Immature natural killer cell (primary cell): Measurements from ENCODE around the gene PATJ. TPM values are rescaled to one million over a fixed set of nuclear protein-coding genes. Genes with fewer than 3 reads are reported as not detected.

ENCODE experiments used
- DNase-seq, 3 donors: peaks; one replicate each; pipeline ENCODE4 v3.0.0; 2022; ENCODE audit warnings: mixed read lengths in 1 of 3
- H3K27ac Mint-ChIP-seq, 6 donors: one replicate each; pipeline ENCODE4 v1.8.0; 2020; ENCODE audit warnings: mixed read lengths in 6 of 6, mild to moderate bottlenecking in 5 of 6, inconsistent platforms in 4 of 6, moderate library complexity in 3 of 6
- H3K27me3 Mint-ChIP-seq, 3 donors: one replicate each; pipeline ENCODE4 v1.8.0; 2020 to 2021; ENCODE audit warnings: low read depth in 3 of 3, mild to moderate bottlenecking in 3 of 3, mixed read lengths in 3 of 3, moderate library complexity in 3 of 3, inconsistent platforms in 1 of 3
- H3K36me3 Mint-ChIP-seq, 3 donors: one replicate each; pipeline ENCODE4 v1.8.0; 2020; ENCODE audit warnings: mixed read lengths in 3 of 3, inconsistent platforms in 2 of 3, mild to moderate bottlenecking in 2 of 3
- H3K4me1 Mint-ChIP-seq, 2 donors: one replicate each; pipeline ENCODE4 v1.8.0; 2020; ENCODE audit warnings: inconsistent platforms in 2 of 2, mild to moderate bottlenecking in 2 of 2, mixed read lengths in 2 of 2, moderate library complexity in 1 of 2
- H3K4me3 Mint-ChIP-seq, 5 donors: one replicate each; pipeline ENCODE4 v1.8.0; 2020; ENCODE audit warnings: mild to moderate bottlenecking in 5 of 5, mixed read lengths in 5 of 5, inconsistent platforms in 3 of 5, moderate library complexity in 3 of 5
- H3K9me3 Mint-ChIP-seq, 6 donors: one replicate each; pipeline ENCODE4 v1.8.0; 2020; ENCODE audit warnings: mild to moderate bottlenecking in 6 of 6, mixed read lengths in 6 of 6, inconsistent platforms in 4 of 6, moderate library complexity in 3 of 6
- polyA plus RNA-seq, 3 donors: library from polyadenylated mRNA; unstranded; fragments of 300-500 nt; fragmentation: Illumina TruSeq; gene quantifications; one replicate each; pipeline ENCODE4 v1.2.3, GENCODE V29; 2021

The PATJ gene
- polyA plus RNA-seq, 3 donors from 2014 or later, result 2.9 to 7.2 (median 5.9) TPM

DNA sequence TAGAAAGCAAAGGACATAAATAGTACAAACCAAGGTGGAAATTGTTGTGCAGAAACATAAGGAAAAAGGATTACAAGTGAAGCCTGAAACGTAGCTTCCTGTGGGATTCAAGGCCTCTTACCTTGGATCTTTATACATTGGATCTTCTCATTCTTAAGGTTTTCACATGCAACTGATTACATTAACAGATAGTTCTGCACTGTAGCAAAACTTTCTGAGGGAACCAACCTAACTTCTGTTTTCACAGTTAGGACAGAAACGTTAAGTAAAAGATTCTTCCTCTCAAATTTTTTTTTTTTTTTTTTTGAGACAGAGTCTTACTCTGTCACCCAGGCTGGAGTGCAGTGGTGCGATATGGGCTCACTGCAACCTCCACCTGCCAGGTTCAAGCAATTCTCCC lies 9.6 kb upstream of the PATJ start:
- peaks cover 0 to 5% (median 3%) of the 10 kb centered on the region in 3 donors for H3K27me3 Mint-ChIP-seq
- no peaks in the 10 kb centered on the region for H3K36me3 Mint-ChIP-seq
- H3K4me3 Mint-ChIP-seq, result no peak overlapping the region
- no peaks in the 10 kb centered on the region for H3K4me1 Mint-ChIP-seq
- no peak overlapping the region for H3K27ac Mint-ChIP-seq
- no peak for DNase-seq
- H3K9me3 Mint-ChIP-seq, result no peaks in the 10 kb centered on the region

DNA sequence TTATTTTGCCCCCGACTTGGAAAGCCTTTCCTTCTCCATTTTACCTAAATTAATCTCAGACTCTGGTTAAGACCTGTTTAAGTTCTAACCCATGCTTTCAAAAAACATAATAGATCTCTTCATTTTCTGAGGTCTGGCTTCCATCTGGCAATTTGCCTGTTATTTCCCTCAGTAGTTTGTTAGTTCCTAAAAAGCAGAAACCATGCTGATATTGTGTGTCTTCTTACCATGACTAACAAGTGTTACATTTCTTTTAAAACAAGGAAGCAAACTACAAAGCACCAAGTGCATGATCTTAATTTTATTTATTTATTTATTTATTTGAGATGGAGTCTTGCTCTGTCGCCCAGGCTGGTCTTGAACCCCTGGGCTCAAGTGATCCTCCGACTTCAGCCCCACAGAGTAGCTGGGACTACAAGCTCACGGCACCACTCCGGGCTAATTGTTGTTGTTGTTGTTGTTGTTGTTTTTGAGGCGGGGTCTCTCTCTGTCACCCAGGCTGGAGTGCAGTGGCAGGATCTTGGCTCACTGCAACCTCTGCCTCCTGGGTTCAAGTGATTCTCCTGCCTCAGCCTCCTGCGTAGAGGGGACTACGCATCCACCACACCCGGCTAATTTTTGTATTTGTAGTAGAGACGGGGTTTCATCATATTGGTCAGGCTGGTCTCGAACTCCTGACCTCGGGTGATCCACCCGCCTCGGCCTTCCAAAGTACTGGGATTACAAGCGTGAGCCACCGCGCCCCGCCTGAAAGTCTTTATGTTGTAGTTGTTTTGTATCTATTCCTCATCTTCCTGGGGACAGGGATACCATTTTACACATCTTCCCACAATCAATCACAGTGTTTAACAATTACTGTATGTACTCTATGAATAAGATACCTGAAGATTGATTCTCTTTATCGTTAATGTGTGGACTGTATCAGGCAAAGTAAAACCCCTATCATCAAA lies 1.3 kb upstream of the PATJ start:
- no peaks in the 10 kb centered on the region for H3K9me3 Mint-ChIP-seq
- H3K36me3 Mint-ChIP-seq, result no peaks in the 10 kb centered on the region
- no peak for DNase-seq
- H3K27ac Mint-ChIP-seq, result peak overlapping the region; percentile 75 to 96 (median 90)
- H3K27me3 Mint-ChIP-seq, result peaks cover 2 to 13% (median 10%) of the 10 kb centered on the region in 3 donors
- H3K4me1 Mint-ChIP-seq, result peaks cover 17 to 21% of the 10 kb centered on the region in 2 donors
- H3K4me3 Mint-ChIP-seq, result peak overlapping the region; percentile 92 to 98 (median 96)

DNA sequence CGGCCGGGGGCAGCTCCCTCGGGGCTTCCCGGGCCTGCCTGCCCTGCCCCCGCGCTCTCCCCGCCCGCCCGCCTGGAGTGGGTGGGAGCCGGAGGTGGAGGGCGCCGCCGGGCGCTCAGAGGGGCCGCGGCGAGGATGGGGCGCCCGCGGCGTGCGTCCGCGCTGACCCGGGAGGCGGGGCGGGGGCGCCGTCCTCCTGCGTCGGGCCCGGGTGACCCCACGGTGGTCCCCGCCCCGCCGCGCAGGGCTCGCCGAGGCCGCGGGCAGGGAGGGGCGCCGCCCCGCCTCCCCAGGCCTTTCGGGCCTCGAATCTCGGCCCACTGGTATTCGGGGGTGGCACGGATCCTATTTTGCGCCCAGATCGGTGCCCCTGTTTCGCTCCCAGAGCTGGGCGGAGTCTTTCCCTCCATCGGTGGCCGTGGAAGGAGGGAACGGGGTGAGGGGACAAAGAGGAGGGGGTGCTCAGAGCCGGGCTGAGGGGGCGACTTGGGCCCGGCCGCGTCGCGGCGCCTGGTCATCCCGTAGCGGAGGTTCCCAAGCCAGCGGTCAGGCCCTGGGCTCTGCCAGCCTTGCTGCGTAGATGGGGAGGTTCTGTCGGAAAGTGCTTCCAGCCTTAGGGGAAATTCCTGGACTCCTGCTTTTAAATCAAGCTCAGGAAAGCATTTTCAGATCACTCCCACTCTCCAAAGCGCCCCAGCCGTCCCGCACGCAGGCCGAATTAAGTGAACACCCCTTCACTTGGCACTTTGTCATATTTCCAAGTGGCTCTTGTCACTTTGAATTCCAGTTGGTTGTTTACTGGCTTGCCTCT lies 545 bp downstream of the PATJ start:
- H3K36me3 Mint-ChIP-seq, result no peaks in the 10 kb centered on the region
- H3K4me1 Mint-ChIP-seq, result peaks cover 17 to 21% of the 10 kb centered on the region in 2 donors
- H3K27ac Mint-ChIP-seq, result peak overlapping the region; percentile 54 to 89 (median 81)
- DNase-seq, result peak; percentile 58 to 63 (median 60)
- H3K27me3 Mint-ChIP-seq, result peaks cover 2 to 13% (median 10%) of the 10 kb centered on the region in 3 donors
- H3K9me3 Mint-ChIP-seq, result no peaks in the 10 kb centered on the region
- peak overlapping the region; percentile 77 to 87 (median 83) for H3K4me3 Mint-ChIP-seq

DNA sequence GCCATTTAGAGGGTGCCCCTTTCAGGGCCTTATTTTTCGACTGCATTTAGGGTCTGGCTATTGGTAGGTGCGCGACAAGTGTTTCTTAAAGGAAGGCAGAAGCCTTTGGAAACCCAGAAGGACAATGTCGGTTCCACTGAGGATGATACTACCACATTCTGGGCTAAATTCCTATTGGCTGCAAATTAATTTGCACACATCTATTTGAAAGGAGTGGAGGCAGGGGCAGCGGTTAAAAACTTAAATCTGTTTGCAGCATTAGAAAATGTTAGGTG lies 1.1 kb downstream of the PATJ start:
- H3K4me3 Mint-ChIP-seq, result peak overlapping the region; percentile 77 to 87 (median 83)
- H3K27me3 Mint-ChIP-seq, result peaks cover 2 to 13% (median 10%) of the 10 kb centered on the region in 3 donors
- no peak for DNase-seq
- H3K27ac Mint-ChIP-seq, result peak overlapping the region; percentile 54 to 89 (median 76)
- no peaks in the 10 kb centered on the region for H3K36me3 Mint-ChIP-seq
- H3K4me1 Mint-ChIP-seq, result peaks cover 17 to 21% of the 10 kb centered on the region in 2 donors
- H3K9me3 Mint-ChIP-seq, result no peaks in the 10 kb centered on the region

DNA sequence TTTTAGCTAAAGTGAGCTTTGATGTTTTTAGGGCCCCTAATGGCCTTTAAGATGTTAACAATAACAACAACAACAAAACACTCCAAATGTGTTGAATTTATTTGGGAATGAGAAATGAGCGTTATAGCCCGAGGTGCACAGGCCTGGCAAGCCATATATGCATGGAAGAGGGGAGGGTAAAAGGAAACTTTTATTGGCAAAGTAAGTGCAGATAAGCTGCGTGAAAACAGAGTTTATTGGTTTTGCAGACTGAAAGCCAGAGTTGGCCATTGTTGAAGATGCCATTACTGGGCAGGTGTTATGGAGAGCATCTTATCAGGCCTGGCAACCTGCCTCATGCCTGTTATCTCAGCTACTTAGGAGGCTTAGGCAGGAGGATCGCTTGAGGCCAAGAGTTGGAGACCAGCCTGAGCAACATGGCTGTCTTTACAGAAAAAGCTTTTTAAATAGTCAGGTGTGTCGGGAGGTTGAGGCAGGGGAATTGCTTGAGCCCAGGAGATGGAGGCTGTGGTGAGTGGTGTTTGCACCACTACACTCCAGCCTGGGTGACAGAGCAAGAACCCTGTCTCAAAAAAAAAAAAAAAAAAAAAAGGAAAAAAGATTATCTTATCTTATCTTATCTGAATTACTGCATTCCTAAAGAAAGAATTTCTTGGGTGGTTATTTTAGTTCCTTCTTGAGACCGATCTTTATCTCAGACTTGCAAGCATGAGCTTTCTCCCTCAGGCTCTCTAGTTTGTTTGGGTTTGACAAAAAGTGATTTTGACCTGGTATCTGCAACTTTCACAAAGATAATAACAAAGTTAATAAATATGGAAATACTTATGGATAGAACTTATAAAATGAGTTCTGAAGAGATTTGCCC lies 1.7 kb downstream of the PATJ start:
- Mint-ChIP-seq H3K4me3 (peak overlapping the region; percentile 77 to 87 (median 83)), H3K36me3 (no peaks in the 10 kb centered on the region), H3K4me1 (peaks cover 17 to 21% of the 10 kb centered on the region in 2 donors), H3K27me3 (peaks cover 2 to 10% (median 9%) of the 10 kb centered on the region in 3 donors), H3K27ac (peak overlapping the region; percentile 5 to 89 (median 76)), H3K9me3 (no peaks in the 10 kb centered on the region)
- DNase-seq, result no peak

DNA sequence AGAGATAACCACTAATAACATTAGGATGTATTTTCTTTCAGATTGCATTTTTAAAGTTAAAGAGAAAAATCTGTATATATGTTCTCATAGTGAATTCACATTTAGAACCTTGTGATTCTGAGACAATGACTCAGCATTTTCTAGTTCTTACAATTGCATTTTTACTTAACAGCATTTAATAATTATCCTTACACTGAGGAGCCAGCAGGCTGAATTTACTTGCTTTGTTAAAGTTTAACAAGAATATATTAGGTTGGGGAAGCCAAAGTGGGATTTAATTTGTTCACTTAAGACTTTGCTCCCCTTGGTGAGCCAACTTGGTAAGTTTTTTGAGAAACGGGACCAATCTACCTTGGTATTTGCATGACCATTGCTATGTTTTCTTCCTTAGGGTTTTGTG lies 4.5 kb downstream of the PATJ start:
- no peaks in the 10 kb centered on the region for H3K9me3 Mint-ChIP-seq
- no peak for DNase-seq

DNA sequence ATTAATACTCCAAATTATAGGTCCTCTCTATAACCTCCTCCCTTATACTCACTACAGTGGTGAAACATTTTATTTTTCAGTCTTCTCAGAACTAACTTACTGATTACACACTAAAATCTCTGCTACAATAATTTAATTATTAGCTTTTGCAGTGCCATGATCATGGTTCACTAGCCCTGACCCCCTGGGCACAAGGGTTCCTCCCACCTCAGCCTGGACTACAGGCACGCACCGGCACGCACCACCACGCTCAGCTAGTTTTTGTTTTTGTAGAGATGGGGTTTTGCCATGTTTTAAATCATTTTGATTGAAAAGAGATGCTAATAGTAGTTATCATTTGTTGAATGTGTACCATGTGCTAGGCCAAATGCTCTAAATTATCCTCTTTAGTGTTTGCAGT lies 6.3 kb downstream of the PATJ start:
- H3K4me3 Mint-ChIP-seq, result no peak overlapping the region
- no peak overlapping the region for H3K27ac Mint-ChIP-seq
- no peaks in the 10 kb centered on the region for H3K27me3 Mint-ChIP-seq
- peaks cover under 1 to 4% of the 10 kb centered on the region in 2 donors for H3K4me1 Mint-ChIP-seq
- no peaks in the 10 kb centered on the region for H3K9me3 Mint-ChIP-seq
- no peak for DNase-seq
- H3K36me3 Mint-ChIP-seq, result no peaks in the 10 kb centered on the region

More for the DNA sequence above, 4.5 kb downstream of the PATJ start:
- H3K27me3 Mint-ChIP-seq, result peaks cover 2 to 7% (median 5%) of the 10 kb centered on the region in 3 donors
- no peaks in the 10 kb centered on the region for H3K36me3 Mint-ChIP-seq
- H3K27ac Mint-ChIP-seq, result no peak overlapping the region
- H3K4me1 Mint-ChIP-seq, result peaks cover 8 to 13% of the 10 kb centered on the region in 2 donors
- no peak overlapping the region for H3K4me3 Mint-ChIP-seq

DNA sequence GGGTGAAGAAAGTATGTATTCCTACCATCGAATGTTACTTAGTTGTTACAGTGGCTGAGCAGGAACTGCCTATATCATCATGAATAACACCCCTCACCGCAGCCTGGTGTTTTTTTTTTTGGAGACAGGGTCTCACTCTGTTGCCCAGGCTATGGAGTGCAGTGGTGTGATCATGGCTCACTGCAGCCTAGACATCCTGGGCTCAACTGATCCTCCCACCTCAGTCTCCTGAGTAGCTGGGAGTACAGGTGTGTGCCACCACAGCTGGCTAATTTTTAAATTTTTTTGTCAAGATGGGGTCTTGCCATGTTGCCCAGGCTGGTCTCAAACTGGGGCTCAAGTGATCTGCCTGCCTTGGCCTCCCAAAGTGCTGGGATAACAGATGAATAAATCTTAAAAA lies 7.3 kb downstream of the PATJ start:
- Mint-ChIP-seq H3K4me1 (no peaks in the 10 kb centered on the region), H3K27ac (no peak overlapping the region), H3K36me3 (no peaks in the 10 kb centered on the region), H3K9me3 (no peaks in the 10 kb centered on the region), H3K27me3 (no peaks in the 10 kb centered on the region), H3K4me3 (no peak overlapping the region)
- no peak for DNase-seq

DNA sequence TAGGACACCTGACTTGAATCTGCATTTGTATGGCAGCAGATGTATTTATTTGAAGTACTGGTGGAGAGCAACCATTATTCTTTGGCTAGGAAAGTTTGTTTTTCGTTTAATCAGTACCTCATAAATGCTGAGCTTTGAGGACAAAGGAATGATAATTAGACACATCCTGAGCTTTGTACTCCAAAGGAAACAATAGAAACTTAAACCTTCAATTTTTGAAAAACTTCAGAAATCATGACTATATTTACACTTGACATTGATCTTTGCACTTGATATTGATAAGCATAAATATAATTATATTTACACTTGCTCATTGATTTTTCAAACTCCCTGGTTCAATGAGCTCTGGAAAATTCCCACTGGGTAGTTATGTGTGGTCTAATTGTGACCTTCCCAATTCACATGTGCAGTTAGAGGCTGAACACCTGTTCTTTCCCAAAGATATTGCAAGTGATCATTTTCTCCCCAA lies 10.7 kb downstream of the PATJ start:
- Mint-ChIP-seq H3K27me3 (no peaks in the 10 kb centered on the region), H3K36me3 (peaks cover 0 to 4% (median 0%) of the 10 kb centered on the region in 3 donors), H3K9me3 (no peaks in the 10 kb centered on the region), H3K4me1 (no peaks in the 10 kb centered on the region), H3K27ac (no peak overlapping the region), H3K4me3 (no peak overlapping the region)
- no peak for DNase-seq

DNA sequence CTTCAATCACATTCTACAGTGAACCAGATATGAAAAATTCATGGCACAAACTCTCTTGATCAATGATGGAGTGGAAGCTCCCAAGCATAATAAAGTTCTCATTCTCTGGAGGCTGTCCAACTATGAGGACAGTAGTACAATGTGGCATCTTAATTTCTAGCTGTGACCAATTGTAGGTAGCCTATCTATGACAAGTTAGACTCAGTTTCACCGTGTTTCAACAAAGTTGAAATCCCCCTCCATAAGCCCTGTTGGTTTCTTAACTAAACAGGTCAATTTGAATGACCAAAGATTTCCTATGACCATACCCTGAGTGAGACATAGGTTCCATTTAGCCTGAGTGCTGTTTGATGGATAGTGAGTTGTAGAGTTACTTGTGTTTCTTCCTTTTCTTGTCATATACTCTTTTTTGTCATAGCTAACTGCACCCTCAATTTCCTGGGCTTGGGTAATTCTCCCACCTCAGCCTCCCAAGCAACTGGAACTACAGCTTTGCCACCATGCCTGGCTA lies 11.8 kb downstream of the PATJ start:
- Mint-ChIP-seq H3K27ac (no peak overlapping the region), H3K27me3 (no peaks in the 10 kb centered on the region), H3K4me3 (no peak overlapping the region), H3K36me3 (peaks cover 0 to 4% (median 0%) of the 10 kb centered on the region in 3 donors), H3K4me1 (no peaks in the 10 kb centered on the region), H3K9me3 (no peaks in the 10 kb centered on the region)
- DNase-seq, result no peak

DNA sequence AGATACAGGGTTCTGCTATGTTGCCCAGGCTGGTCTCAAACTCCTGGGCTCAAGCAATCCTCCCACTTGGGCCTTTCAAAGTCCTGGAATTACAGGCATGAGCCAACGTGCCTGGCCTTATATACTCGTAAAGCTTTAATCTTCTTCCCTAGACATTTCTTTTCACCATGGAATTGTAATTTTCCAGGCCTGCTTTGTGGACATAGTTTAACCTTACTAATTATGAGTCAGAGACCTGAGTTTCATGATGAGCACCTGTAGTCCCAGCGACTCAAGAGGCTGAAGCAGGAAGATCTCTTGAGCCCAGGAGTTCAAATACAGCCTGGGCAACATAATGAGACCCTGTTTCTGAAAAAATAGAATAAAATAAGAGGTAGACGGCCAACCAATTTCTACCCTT lies 12.3 kb downstream of the PATJ start:
- H3K36me3 Mint-ChIP-seq, result peaks cover 0 to 4% (median 0%) of the 10 kb centered on the region in 3 donors

DNA sequence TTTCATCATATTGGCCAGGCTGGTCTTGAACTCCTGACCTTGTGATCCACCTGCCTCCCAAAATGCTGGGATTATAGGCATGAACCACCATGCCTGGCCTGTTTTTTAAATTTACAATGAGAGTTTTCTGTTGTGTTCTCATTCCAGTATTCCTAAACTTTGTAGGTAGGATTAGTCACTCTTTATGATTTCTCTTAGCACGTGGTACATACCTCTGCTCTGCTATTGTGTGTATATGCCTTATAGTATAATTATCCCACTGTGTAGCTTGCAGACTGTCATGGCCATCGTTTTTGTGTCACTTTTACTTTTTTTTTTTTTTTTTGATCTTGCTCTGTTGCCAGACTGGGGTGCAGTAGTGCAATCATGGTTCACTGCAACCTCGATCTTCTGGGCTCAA lies 14.5 kb downstream of the PATJ start:
- no peak overlapping the region for H3K27ac Mint-ChIP-seq
- no peaks in the 10 kb centered on the region for H3K4me1 Mint-ChIP-seq

More for the DNA sequence above, 12.3 kb downstream of the PATJ start:
- no peak overlapping the region for H3K27ac Mint-ChIP-seq
- no peaks in the 10 kb centered on the region for H3K27me3 Mint-ChIP-seq
- no peak overlapping the region for H3K4me3 Mint-ChIP-seq
- DNase-seq, result no peak
- H3K4me1 Mint-ChIP-seq, result no peaks in the 10 kb centered on the region
- peaks cover 0 to 1% (median 0%) of the 10 kb centered on the region in 6 donors for H3K9me3 Mint-ChIP-seq

DNA sequence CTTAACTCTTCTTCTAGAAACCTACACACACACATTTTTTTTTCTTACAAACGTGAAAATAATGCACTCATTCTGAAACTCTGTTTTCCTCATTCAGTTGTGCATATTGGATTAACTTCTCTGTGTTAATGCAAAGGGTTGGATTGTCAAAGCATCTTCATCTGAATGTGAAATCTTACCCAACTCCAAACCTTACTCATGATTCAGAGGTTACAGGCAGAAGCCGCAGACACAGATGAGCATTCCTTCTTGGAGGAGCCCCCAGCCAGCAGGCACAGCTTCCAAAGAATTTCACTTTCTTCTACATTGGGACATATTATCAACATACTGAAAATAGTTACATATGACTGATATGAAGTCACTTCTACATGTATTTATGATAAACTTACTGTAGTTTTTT lies 15.7 kb downstream of the PATJ start:
- Mint-ChIP-seq H3K27me3 (no peaks in the 10 kb centered on the region), H3K27ac (no peak overlapping the region), H3K9me3 (peaks cover 0 to 1% (median 0%) of the 10 kb centered on the region in 6 donors), H3K4me3 (no peak overlapping the region), H3K4me1 (no peaks in the 10 kb centered on the region), H3K36me3 (peaks cover 0 to 4% (median 0%) of the 10 kb centered on the region in 3 donors)
- no peak for DNase-seq

More for the DNA sequence above, 14.5 kb downstream of the PATJ start:
- Mint-ChIP-seq H3K27me3 (no peaks in the 10 kb centered on the region), H3K9me3 (peaks cover 0 to 1% (median 0%) of the 10 kb centered on the region in 6 donors), H3K4me3 (no peak overlapping the region), H3K36me3 (peaks cover 0 to 4% (median 0%) of the 10 kb centered on the region in 3 donors)
- DNase-seq, result no peak
